Stimulated activated CD8-positive, alpha-beta memory T cell treated with anti-CD3 and anti-CD28 coated beads, Interleukin-12 subunit alpha, Interleukin-12 subunit beta, amount 100 ng/mL, for 4 hours (primary cell): Measurements from ENCODE around the gene N4BP2L2.

ENCODE experiments used
- DNase-seq: peaks from one replicate; pipeline ENCODE4 v3.0.0-alpha.2; 2020; ENCODE audit warnings: low read depth

N4BP2L2 gene

GRCh38 chr13:32468502-32469142 lies 70.0 kb downstream of the N4BP2L2 start:
- no peak for DNase-seq

- DNase-seq: no peak
Observed at GRCh38 chr13:32456591-32456990, 82.0 kb downstream of the N4BP2L2 start.

GRCh38 chr13:32455594-32455903 lies 83.0 kb downstream of the N4BP2L2 start:
- DNase-seq: no peak

GRCh38 chr13:32454886-32455593 lies 83.6 kb downstream of the N4BP2L2 start:
- no peak for DNase-seq

- no peak for DNase-seq
Observed at GRCh38 chr13:32453981-32454380, 84.6 kb downstream of the N4BP2L2 start.

GRCh38 chr13:32448972-32449371 lies 89.6 kb downstream of the N4BP2L2 start:
- DNase-seq: no peak

- DNase-seq: no peak
Observed at GRCh38 chr13:32447894-32448623, 90.5 kb downstream of the N4BP2L2 start.

- no peak for DNase-seq
Observed at GRCh38 chr13:32446773-32447465, 91.7 kb downstream of the N4BP2L2 start.

- no peak for DNase-seq
Observed at GRCh38 chr13:32446220-32446619, 92.4 kb downstream of the N4BP2L2 start.

GRCh38 chr13:32445461-32445860 lies 93.1 kb downstream of the N4BP2L2 start:
- no peak for DNase-seq

GRCh38 chr13:32443111-32443510 lies 95.5 kb downstream of the N4BP2L2 start:
- DNase-seq: no peak

GRCh38 chr13:32438871-32439270 lies 99.7 kb downstream of the N4BP2L2 start:
- DNase-seq: no peak

- no peak for DNase-seq
Observed at GRCh38 chr13:32432856-32433255, 105.7 kb downstream of the N4BP2L2 start.

- no peak for DNase-seq
Observed at GRCh38 chr13:32431361-32431760, 107.2 kb downstream of the N4BP2L2 start.

GRCh38 chr13:32430018-32430747 lies 108.4 kb downstream of the N4BP2L2 start:
- no peak for DNase-seq

- no peak for DNase-seq
Observed at GRCh38 chr13:32429433-32429909, 109.1 kb downstream of the N4BP2L2 start.

- DNase-seq: no peak
Observed at GRCh38 chr13:32428581-32429432, 109.8 kb downstream of the N4BP2L2 start.

- DNase-seq: peak; percentile 82
Observed at GRCh38 chr13:32427852-32428580, 110.6 kb downstream of the N4BP2L2 start, which contains the start of gene N4BP2L1. N4BP2L1 (minus strand) TSS chr13:32428130; CDS start chr13:32428082, 48 bp downstream.

- DNase-seq: peak; percentile 37
Observed at GRCh38 chr13:32426990-32427851, 111.4 kb downstream of the N4BP2L2 start.
